ENCODE results near the gene STRADB. TPM values are rescaled to one million over a fixed set of nuclear protein-coding genes. Genes with fewer than 3 reads are reported as not detected.

Gene STRADB
- total and polyA plus RNA-seq, 2 of the 4 experiments (the other 2 are of a cell fraction): 14.9 to 31.5 TPM

- in situ Hi-C loops (cut with MboI; ENCODE audit: low sequenced_read_pairs): no loop called here
These were observed 20.3 kb downstream of the STRADB start for GRCh38 chr2:201471732-201472393.

More at GRCh38 chr2:201471732-201472393, 20.3 kb downstream of the STRADB start:
- POLR2A ChIA-PET (ENCODE audit: unreplicated experiment): no interaction called here
- H3K27me3 ChIP-seq (ENCODE audit: control insufficient read depth, insufficient read depth, low read length): no peaks in the 10 kb centered on the region
- H2AK9ac ChIP-seq (replicated peaks; ENCODE audit: low read depth, low read length, poor library complexity): no peak overlapping the region
- peak overlapping the region; percentile 61; the same call in 1 of the 2 replicates for H3K27ac ChIP-seq (ENCODE audit: insufficient read depth, low read length)
- peak overlapping the region; percentile 13; the same call in 1 of the 2 replicates for H3K23ac ChIP-seq (ENCODE audit: low read depth, low read length)
- intact Hi-C loops (cut with micrococcal nuclease): loop anchor here (5.0 kb wide), 1 partner anchor 170 kb away; the partner anchor contains the start of gene TMEM237
- H2BK5ac ChIP-seq (ENCODE audit: low read depth, low read length, poor library complexity, severe bottlenecking): peak overlapping the region; percentile 67
- H2BK120ac ChIP-seq (ENCODE audit: low read depth, low read length): peak overlapping the region; percentile 36
- no peak overlapping the region for H3K4me3 ChIP-seq (ENCODE audit: insufficient read depth, low read depth, low read length)
- peaks cover 6% of the 10 kb centered on the region; the same call in 1 of the 2 replicates for H3K36me3 ChIP-seq (ENCODE audit: control insufficient read depth, insufficient read depth, low read length)
- H4K5ac ChIP-seq (ENCODE audit: low read depth, low read length): no peak overlapping the region
- peak overlapping the region; percentile 69; the same call in 1 of the 2 replicates for H2BK20ac ChIP-seq (ENCODE audit: low read depth, low read length)
- BruUV-seq (replicated peaks): no TSS peak
- ATAC-seq (ENCODE audit: low read depth): peak; percentile 59
- peak; percentile 84 for DNase-seq
- no peak overlapping the region for H3K9ac ChIP-seq (ENCODE audit: low read depth, low read length)
- no peak overlapping the region for H2AFZ ChIP-seq (replicated peaks; ENCODE audit: low read length, poor library complexity)
- H3K18ac ChIP-seq (ENCODE audit: low read depth, low read length): 0 out of 2 replicates have a peak overlapping the region, but pooled peaks have one; percentile 8
- TF ChIP-seq BHLHE40 (IDR thresholded peaks at IDR 0.05; ENCODE audit: low read depth, low read length): peak; percentile 24; the same call in 1 of the 2 replicates
- peak; percentile 41; the same call in 1 of the 2 replicates for TF ChIP-seq USF2 (IDR thresholded peaks at IDR 0.05; ENCODE audit: low read depth, low read length)
- peak; percentile 39; the same call in 1 of the 2 replicates for TF ChIP-seq CEBPB (IDR thresholded peaks at IDR 0.05; ENCODE audit: low read depth, low read length)
- no peak for TF ChIP-seq ELK1 (IDR thresholded peaks at IDR 0.05; ENCODE audit: borderline replicate concordance, low read depth, low read length)
- H3K4me2 ChIP-seq (ENCODE audit: low read depth, low read length): peak overlapping the region; percentile 58; the same call in 1 of the 2 replicates
- peaks cover 11% of the 10 kb centered on the region for H3K9me1 ChIP-seq (ENCODE audit: insufficient read depth, low read length)
- peaks cover 11% of the 10 kb centered on the region for H3K4me1 ChIP-seq (ENCODE audit: control insufficient read depth, insufficient read depth, low read length)
- H3K14ac ChIP-seq (replicated peaks; ENCODE audit: low read depth, low read length): 0 out of 2 replicates have a peak overlapping the region, but pooled peaks have one; percentile 26
- H4K8ac ChIP-seq (ENCODE audit: low read depth in 2 of 2, low read length in 2 of 2): no peak overlapping the region
- CTCF ChIA-PET: no interaction called here
- H4K91ac ChIP-seq (ENCODE audit: insufficient read depth, low read depth, low read length): peak overlapping the region; percentile 7; the same call in 1 of the 2 replicates
- dilution Hi-C loops (cut with HindIII; ENCODE audit: low sequenced_read_pairs, unreplicated experiment): no loop called here
- H3K4ac ChIP-seq (ENCODE audit: low read depth, low read length): peak overlapping the region; percentile 75
- H3K79me1 ChIP-seq (ENCODE audit: low read depth in 1 of 2, low read length in 2 of 2): peaks cover 0 to 11% of the 10 kb centered on the region in 2 experiments; a peak in 2 of 4 replicates
- H2AK5ac ChIP-seq (ENCODE audit: low read depth, low read length): peak overlapping the region; percentile 55; the same call in 1 of the 2 replicates
- no peak overlapping the region for H3K56ac ChIP-seq (ENCODE audit: extremely low read depth, insufficient read depth, low read length)
- no peaks in the 10 kb centered on the region for H3K9me3 ChIP-seq (ENCODE audit: control insufficient read depth, insufficient read depth, low read length)
- no CpG with 5 or more reads among the region's 3 CpGs for WGBS, 2 experiments (ENCODE audit: extremely low coverage in 2 of 2, insufficient read length in 1 of 2)
- no peak overlapping the region for H2BK15ac ChIP-seq (ENCODE audit: low read depth, low read length)
- H4K20me1 ChIP-seq (ENCODE audit: insufficient read depth, low read length): no peaks in the 10 kb centered on the region
